ENCODE data around the gene SMU1. TPM values are rescaled to one million over a fixed set of nuclear protein-coding genes. Genes with fewer than 3 reads are reported as not detected.

The SMU1 gene
- total RNA-seq, 1 donor from 2014 or later, result 16.3 TPM

GRCh38 chr9:33065157-33066076 is 11.1 kb downstream of the SMU1 start:
- intact Hi-C loops (cut with micrococcal nuclease), result no loop called here
- DNase-seq (no peak), ATAC-seq (no peak)

- ATAC-seq, result no peak
- no peak for DNase-seq
- intact Hi-C loops (cut with micrococcal nuclease), result no loop called here
Observed at GRCh38 chr9:33051144-33051543, 25.3 kb downstream of the SMU1 start.

GRCh38 chr9:33049680-33050361 is 26.7 kb downstream of the SMU1 start:
- ATAC-seq, result no peak

GRCh38 chr9:33048054-33048465 is 28.4 kb downstream of the SMU1 start:
- intact Hi-C loops (cut with micrococcal nuclease), result no loop called here
- no peak for ATAC-seq

More at GRCh38 chr9:33049680-33050361, 26.7 kb downstream of the SMU1 start:
- DNase-seq, result no peak
- intact Hi-C loops (cut with micrococcal nuclease), result no loop called here

GRCh38 chr9:33046061-33046460 is 30.4 kb downstream of the SMU1 start:
- ATAC-seq (no peak), DNase-seq (no peak)
- intact Hi-C loops (cut with micrococcal nuclease), result no loop called here

More at GRCh38 chr9:33048054-33048465, 28.4 kb downstream of the SMU1 start:
- no peak for DNase-seq

GRCh38 chr9:33044677-33045282 is 31.7 kb downstream of the SMU1 start:
- DNase-seq (no peak), ATAC-seq (peak; percentile 48)
- intact Hi-C loops (cut with micrococcal nuclease), result no loop called here

GRCh38 chr9:33044162-33044673 is 32.3 kb downstream of the SMU1 start:
- intact Hi-C loops (cut with micrococcal nuclease), result no loop called here
- DNase-seq (peak; percentile 90), ATAC-seq (peak; percentile 95)

GRCh38 chr9:33043671-33044070 is 32.8 kb downstream of the SMU1 start:
- DNase-seq, result no peak
- intact Hi-C loops (cut with micrococcal nuclease), result no loop called here
- no peak for ATAC-seq

- intact Hi-C loops (cut with micrococcal nuclease), result no loop called here
- DNase-seq, result no peak
- no peak for ATAC-seq
Observed at GRCh38 chr9:33042473-33042872, 34.0 kb downstream of the SMU1 start.

- intact Hi-C loops (cut with micrococcal nuclease), result no loop called here
- DNase-seq (no peak), ATAC-seq (no peak)
Observed at GRCh38 chr9:33041432-33042188, 34.9 kb downstream of the SMU1 start.

- intact Hi-C loops (cut with micrococcal nuclease), result no loop called here
- ATAC-seq, result no peak
- DNase-seq, result no peak
Observed at GRCh38 chr9:33040792-33041431, 35.6 kb downstream of the SMU1 start.

- no peak for DNase-seq
- intact Hi-C loops (cut with micrococcal nuclease), result no loop called here
- ATAC-seq, result no peak
Observed at GRCh38 chr9:33032865-33033264, 43.6 kb downstream of the SMU1 start.

GRCh38 chr9:33032292-33032691 is 44.2 kb downstream of the SMU1 start:
- no peak for DNase-seq
- ATAC-seq, result no peak
- intact Hi-C loops (cut with micrococcal nuclease), result no loop called here

- no peak for ATAC-seq
- intact Hi-C loops (cut with micrococcal nuclease), result no loop called here
Observed at GRCh38 chr9:33030285-33030684, 46.2 kb downstream of the SMU1 start.

GRCh38 chr9:33029231-33029786 is 47.2 kb downstream of the SMU1 start:
- intact Hi-C loops (cut with micrococcal nuclease), result no loop called here
- ATAC-seq, result no peak
- no peak for DNase-seq

More at GRCh38 chr9:33030285-33030684, 46.2 kb downstream of the SMU1 start:
- DNase-seq, result no peak

- DNase-seq, result peak; percentile 67
Observed at GRCh38 chr9:33025572-33026342, 50.7 kb downstream of the SMU1 start.

GRCh38 chr9:33024966-33025571 is 51.4 kb downstream of the SMU1 start, which contains the start of gene DNAJA1:
TSS of gene DNAJA1 (plus strand) at chr9:33025273. CDS start at chr9:33026485, 1,212 bp downstream.
- DNase-seq (peak; percentile 97), ATAC-seq (peak; percentile 97)
- intact Hi-C loops (cut with micrococcal nuclease), result no loop called here

More at GRCh38 chr9:33025572-33026342, 50.7 kb downstream of the SMU1 start:
- peak; percentile 59 for ATAC-seq
- intact Hi-C loops (cut with micrococcal nuclease), result no loop called here

All from left ventricle myocardium superior (tissue), 1 donor.